Endothelial cell of umbilical vein (primary cell): ENCODE measurements around the gene TMEM170B. TPM values are rescaled to one million over a fixed set of nuclear protein-coding genes. Genes with fewer than 3 reads are reported as not detected.

ENCODE experiments used
- BruUV-seq: library from RNA; stranded (reverse); fragments of 400-500 nt; replicated peaks from 2 replicates; lab custom pipeline; 2021; lab: Mats Ljungman, UMichigan
- CTCF ChIA-PET: fragments of 300-600, 350-600 bp; sonication (Branson Sonifier 250); formaldehyde crosslinking; loops from one replicate; lab custom pipeline; 2021; ENCODE audit warnings: antibody characterized with exemption, inconsistent platforms; lab: Charles Lee
- POLR2A ChIA-PET: fragments of 300-600, 350-600 bp; sonication (Branson Sonifier 250); formaldehyde crosslinking; loops from one replicate; lab custom pipeline; 2021; ENCODE audit warnings: antibody characterized with exemption, inconsistent platforms; lab: Charles Lee
- DNase-seq: peaks from one replicate; pipeline ENCODE4 v3.0.0-alpha.2; 2011; ENCODE audit warnings: low read depth, low spot score
- FAIRE-seq: peaks from 2 replicates; lab custom pipeline; 2011; peaks lifted over from hg19 to GRCh38; lab: Jason Lieb, UNC
- H2AFZ ChIP-seq: 2 replicates; pipeline ENCODE4 v1.6.0; 2012; ENCODE audit warnings: low read depth, low read length, control low read depth, inconsistent platforms
- H3K27ac ChIP-seq: 2 replicates; pipeline ENCODE4 v1.5.1; 2011; ENCODE audit warnings: low read depth, mild to moderate bottlenecking, control low read depth, low read length, moderate library complexity; ENCODE audit not compliant: insufficient read depth
- H3K27me3 ChIP-seq, 2 experiments: 2 replicates each; pipeline versions ENCODE4 v1.6.0 to v1.6.1; 2011; ENCODE audit warnings: low read length in 2 of 2, mixed read lengths in 1 of 2; ENCODE audit not compliant: control insufficient read depth in 2 of 2, insufficient read depth in 2 of 2
- H3K36me3 ChIP-seq, 2 experiments: 2 replicates in 1 of 2; 3 replicates in 1 of 2; pipeline ENCODE4 v1.5.1; 2011; ENCODE audit warnings: low read length in 2 of 2, mild to moderate bottlenecking in 1 of 2, moderate library complexity in 1 of 2; ENCODE audit not compliant: control insufficient read depth in 2 of 2, insufficient read depth in 2 of 2; ENCODE audit errors: extremely low read depth in 1 of 2
- H3K4me1 ChIP-seq: 3 replicates; pipeline ENCODE4 v1.5.1; 2011; ENCODE audit warnings: mild to moderate bottlenecking, low read length; ENCODE audit not compliant: control insufficient read depth, insufficient read depth; ENCODE audit errors: extremely low read depth
- H3K4me2 ChIP-seq: 2 replicates; pipeline ENCODE4 v1.6.1; 2011; ENCODE audit warnings: low read length, control low read depth, mixed read lengths; ENCODE audit not compliant: insufficient read depth
- H3K4me3 ChIP-seq, 3 experiments: fragments of 200-600 bp in 1 of 3; sonication (generic), shearing (Covaris generic) in 1 of 3; replicated peaks in 1 of 3; 2 replicates each; pipeline ENCODE4 v1.5.1; 2011 to 2016; ENCODE audit warnings: control low read depth in 3 of 3, low read length in 3 of 3, mild to moderate bottlenecking in 2 of 3, inconsistent platforms in 1 of 3, low read depth in 1 of 3, moderate library complexity in 1 of 3; ENCODE audit not compliant: insufficient read depth in 1 of 3
- H3K79me2 ChIP-seq: 2 replicates; pipeline ENCODE4 v1.6.0; 2012; ENCODE audit warnings: low read length, inconsistent platforms; ENCODE audit not compliant: control insufficient read depth, insufficient read depth
- H3K9ac ChIP-seq: replicated peaks from 2 replicates; pipeline ENCODE3; 2011; ENCODE audit warnings: low read length, control low read depth; ENCODE audit not compliant: insufficient read depth; ENCODE audit errors: extremely low read depth
- H3K9me1 ChIP-seq: replicated peaks from 3 replicates; pipeline ENCODE4 v1.6.0; 2011; ENCODE audit warnings: mild to moderate bottlenecking, low read length; ENCODE audit not compliant: control insufficient read depth, insufficient read depth; ENCODE audit errors: extremely low read depth
- H3K9me3 ChIP-seq: replicated peaks from 2 replicates; pipeline ENCODE4 v1.5.1; 2012; ENCODE audit warnings: low read length, inconsistent platforms; ENCODE audit not compliant: control insufficient read depth, insufficient read depth
- H4K20me1 ChIP-seq: replicated peaks from 2 replicates; pipeline ENCODE3; 2011; ENCODE audit warnings: mild to moderate bottlenecking, low read length; ENCODE audit not compliant: control insufficient read depth, insufficient read depth; ENCODE audit errors: extremely low read depth
- CTCF ChIP-seq, 2 donors: IDR thresholded peaks; 1 replicate in 1 of 2; 2 replicates in 1 of 2; pipeline ENCODE4 v1.5.1; 2011; ENCODE audit warnings: low read length in 2 of 2, mild to moderate bottlenecking in 2 of 2, moderate library complexity in 2 of 2, control low read depth in 1 of 2, inconsistent platforms in 1 of 2, low read depth in 1 of 2; ENCODE audit not compliant: insufficient read depth in 1 of 2; ENCODE audit errors: extremely low read depth in 1 of 2
- EZH2 ChIP-seq: IDR thresholded peaks from 2 replicates; pipeline ENCODE4 v1.6.1; 2012; ENCODE audit warnings: borderline replicate concordance, low read depth, mild to moderate bottlenecking, moderate library complexity, low read length, inconsistent platforms; ENCODE audit not compliant: severe bottlenecking
- FOS ChIP-seq: IDR thresholded peaks from 2 replicates; pipeline ENCODE4 v1.6.1; 2011; ENCODE audit warnings: mild to moderate bottlenecking, low read length, moderate library complexity, borderline replicate concordance; ENCODE audit not compliant: insufficient read depth
- GATA2 ChIP-seq: IDR thresholded peaks from 2 replicates; pipeline ENCODE4 v1.7.0; 2011; ENCODE audit warnings: low read depth, mild to moderate bottlenecking, moderate library complexity, mixed read lengths, low read length; ENCODE audit not compliant: insufficient read length, insufficient read depth
- JUN ChIP-seq: IDR thresholded peaks from 2 replicates; pipeline ENCODE4 v1.6.1; 2011; ENCODE audit warnings: borderline replicate concordance, low read depth; ENCODE audit not compliant: insufficient read length, insufficient read depth
- MAX ChIP-seq: IDR thresholded peaks from 2 replicates; pipeline ENCODE4 v1.6.1; 2011; ENCODE audit not compliant: insufficient read depth, insufficient read length
- MYC ChIP-seq: IDR thresholded peaks from one replicate; pipeline ENCODE4 v1.6.1; 2011; ENCODE audit warnings: mild to moderate bottlenecking, low read depth, low read length
- POLR2A ChIP-seq: IDR thresholded peaks from 2 replicates; pipeline ENCODE4 v1.6.1; 2012; ENCODE audit warnings: low read depth, mild to moderate bottlenecking, control low read depth, low read length
- POLR2AphosphoS5 ChIP-seq: IDR thresholded peaks from 2 replicates; pipeline ENCODE4 v1.6.1; 2012; ENCODE audit warnings: low read depth, mild to moderate bottlenecking, control low read depth, low read length, moderate library complexity; ENCODE audit not compliant: insufficient read depth
- dilution Hi-C: fragments of 300-500 bp; cut with MboI; formaldehyde crosslinking; loops from one replicate; pipeline ENCODE4 v1.15.0; 2019; ENCODE audit warnings: low sequenced_read_pairs; ENCODE audit not compliant: extremely low pct_ligation_motif_present
- intact Hi-C: fragments of 100-400 bp; cut with micrococcal nuclease; formaldehyde crosslinking; loops from one replicate; pipeline ENCODE4 v1.10.0; 2022
- polyA plus RNA-seq, 4 experiments: library from polyadenylated mRNA; depleted of rRNA in 3 of 4; stranded (reverse) in 3 of 4; unstranded in 1 of 4; fragments of >200 nt; gene quantifications; 2 replicates each; pipeline versions ENCODE4 v1.2.1 to v1.2.3, GENCODE V29; 2011 to 2012; ENCODE audit warnings: missing spikeins in 1 of 4
- total RNA-seq: library from RNA; stranded (reverse); gene quantifications from 2 replicates; pipeline ENCODE4 v1.2.3, GENCODE V29; 2021

Gene TMEM170B
- total and polyA plus RNA-seq, 2 donors (not counting 3 experiments of a cell fraction or from before 2014, with no cell fraction given), result 1.1 to 4.2 TPM

GRCh38 chr6:11622156-11622555 is 84.6 kb downstream of the TMEM170B start:
- no peak overlapping the region for H3K9ac ChIP-seq
- no peak for FAIRE-seq
- no TSS peak for BruUV-seq
- no peaks in the 10 kb centered on the region for H3K36me3 ChIP-seq
- dilution Hi-C loops, result loop anchor here (25.0 kb wide), 1 partner anchor 665 kb away; the partner anchor contains the start of gene EDN1
- H2AFZ ChIP-seq, result no peak overlapping the region
- no peak overlapping the region for H3K27ac ChIP-seq
- no peak for DNase-seq
- H3K79me2 ChIP-seq, result no peaks in the 10 kb centered on the region
- no peak overlapping the region for H3K4me2 ChIP-seq
- TF ChIP-seq MAX, result no peak
- TF ChIP-seq POLR2A, result no peak
- no peak for TF ChIP-seq JUN
- TF ChIP-seq CTCF (IDR thresholded peaks at IDR 0.05; ENCODE audit: extremely low read depth in 1 of 2, insufficient read depth in 1 of 2, low read depth in 1 of 2, low read length in 2 of 2), result no peak
- TF ChIP-seq MYC, result no peak
- TF ChIP-seq EZH2, result no peak
- no peak for TF ChIP-seq GATA2
- no peak for TF ChIP-seq FOS
- no peak for TF ChIP-seq POLR2AphosphoS5
- no peak overlapping the region for H3K4me3 ChIP-seq
- H3K27me3 ChIP-seq, result no peaks in the 10 kb centered on the region
- no peaks in the 10 kb centered on the region for H3K9me1 ChIP-seq
- no peaks in the 10 kb centered on the region for H3K9me3 ChIP-seq
- CTCF ChIA-PET, result no interaction called here
- H4K20me1 ChIP-seq, result no peaks in the 10 kb centered on the region
- POLR2A ChIA-PET, result no interaction called here
- peaks cover 6% of the 10 kb centered on the region for H3K4me1 ChIP-seq
- intact Hi-C loops, result no loop called here
